AG08395 (cell line): Measurements from ENCODE around the gene CTRB1.
"Not testable (repeated sequence)": the region's sequence is repeated elsewhere in the genome, so short reads cannot be mapped to it uniquely, and the experiment has no call there.

Experiments used
- DNase-seq: peaks from one replicate; pipeline ENCODE4 v3.0.0; 2012; ENCODE audit warnings: mixed read lengths, low spot score

Gene CTRB1

DNA sequence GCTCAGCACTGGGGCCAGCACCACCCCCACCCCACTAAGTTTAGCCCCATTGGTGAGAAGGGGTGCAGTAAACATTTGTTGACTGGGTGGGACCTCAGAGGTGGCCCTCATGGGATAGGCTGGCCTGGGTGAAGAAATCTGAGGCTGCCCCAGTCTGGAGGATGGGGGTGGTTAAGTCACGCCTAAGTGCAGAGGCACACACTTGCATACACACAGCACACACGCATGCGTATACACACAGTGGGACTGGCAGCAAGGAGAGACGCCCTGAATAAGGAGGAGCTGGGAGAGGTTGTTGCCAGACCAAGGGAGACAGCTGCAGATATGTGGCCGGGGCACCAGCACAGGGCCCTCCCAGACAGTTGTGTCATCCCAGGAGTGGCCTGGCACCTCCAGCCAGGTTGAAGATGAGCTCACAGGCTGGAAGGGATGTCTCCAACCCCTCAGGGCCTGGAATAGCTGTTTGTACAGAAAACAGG, 35.6 kb downstream of the CTRB1 start:
- peak; percentile 96 for DNase-seq

GRCh38 chr16:75256059-75256571, 37.3 kb downstream of the CTRB1 start:
- peak; percentile 44 for DNase-seq

- peak; percentile 90 for DNase-seq
Measured at GRCh38 chr16:75256696-75257343, 38.0 kb downstream of the CTRB1 start.

DNA sequence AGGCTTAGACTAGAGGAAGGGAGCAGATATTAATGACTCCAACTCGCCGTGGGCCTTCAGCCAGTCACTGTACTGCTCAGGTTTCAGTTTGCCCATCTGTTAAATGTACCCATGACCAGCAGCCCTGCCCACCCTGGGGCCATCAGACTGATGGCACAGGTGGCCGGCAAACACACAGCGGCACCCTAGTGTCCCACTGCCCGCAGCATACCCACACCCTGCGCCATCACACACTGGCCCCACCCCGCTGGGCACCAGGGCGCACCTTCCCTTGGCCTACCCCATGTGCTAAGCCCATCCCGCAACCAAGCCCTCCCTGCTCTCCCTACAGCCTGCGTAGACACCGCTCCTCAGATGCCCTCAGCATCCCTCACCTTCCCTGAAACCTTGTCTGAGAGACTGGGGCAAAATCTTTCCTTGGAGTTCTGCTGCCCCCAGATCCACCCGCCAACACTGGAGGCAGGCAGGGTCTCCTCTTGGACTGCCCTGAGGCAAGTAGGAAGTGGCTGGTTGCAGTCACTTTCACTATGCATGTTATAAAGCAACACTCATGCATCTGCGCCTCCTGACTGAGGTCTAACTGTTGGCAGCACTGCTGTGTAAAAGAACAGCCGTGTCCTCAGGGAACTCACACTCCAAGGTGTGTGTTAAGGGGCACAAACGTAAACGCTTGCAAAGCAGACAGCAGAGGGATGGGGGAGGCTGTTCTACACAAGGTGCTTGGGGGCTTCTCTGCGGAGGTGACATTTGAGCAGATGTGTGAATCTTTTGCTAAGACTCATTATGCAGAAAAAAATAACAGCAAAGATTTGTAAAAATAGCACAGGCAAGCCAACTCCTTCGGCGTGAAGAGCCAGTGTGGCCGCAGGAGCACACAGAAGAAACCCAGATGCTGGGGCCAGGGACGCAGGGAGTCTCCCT, 39.4 kb downstream of the CTRB1 start:
- no peak for DNase-seq

GRCh38 chr16:75258807-75259141, 40.0 kb downstream of the CTRB1 start:
- DNase-seq, result no peak

DNA sequence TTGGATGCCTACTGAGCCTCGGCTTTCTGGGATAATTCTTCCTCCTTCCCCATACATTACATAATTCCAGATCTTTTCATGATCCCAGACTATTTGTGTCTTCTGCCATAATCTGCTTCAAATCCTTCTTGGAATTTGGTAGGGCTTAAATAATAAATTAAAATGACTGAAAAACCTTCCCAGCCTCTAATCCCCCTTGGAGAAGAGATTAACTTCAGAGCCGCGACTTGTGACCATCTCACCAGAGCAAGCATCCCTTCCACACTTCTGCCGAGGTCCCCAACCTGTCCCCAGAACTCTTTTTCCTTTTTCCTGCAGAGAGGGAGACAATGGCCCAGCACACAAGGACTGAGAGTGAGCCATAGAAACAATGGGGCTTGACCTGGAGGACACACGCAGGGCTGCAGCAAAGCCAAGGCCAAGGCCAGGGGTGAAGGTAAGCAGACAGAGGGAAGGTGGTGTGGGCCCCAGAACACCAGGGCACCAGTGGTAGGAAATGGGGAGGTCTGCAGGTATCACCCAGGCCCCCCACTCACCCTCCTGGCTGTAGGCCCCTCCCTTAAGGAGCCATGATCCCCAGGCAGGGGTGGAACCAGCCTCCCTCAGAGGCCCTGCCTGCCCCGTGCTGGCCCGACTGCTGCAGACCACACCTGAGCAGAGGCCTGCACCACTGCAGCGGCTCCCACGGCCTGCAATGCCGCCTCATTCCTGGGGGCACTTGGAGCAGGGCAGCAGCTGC, 42.2 kb downstream of the CTRB1 start:
- DNase-seq, result no peak

DNA sequence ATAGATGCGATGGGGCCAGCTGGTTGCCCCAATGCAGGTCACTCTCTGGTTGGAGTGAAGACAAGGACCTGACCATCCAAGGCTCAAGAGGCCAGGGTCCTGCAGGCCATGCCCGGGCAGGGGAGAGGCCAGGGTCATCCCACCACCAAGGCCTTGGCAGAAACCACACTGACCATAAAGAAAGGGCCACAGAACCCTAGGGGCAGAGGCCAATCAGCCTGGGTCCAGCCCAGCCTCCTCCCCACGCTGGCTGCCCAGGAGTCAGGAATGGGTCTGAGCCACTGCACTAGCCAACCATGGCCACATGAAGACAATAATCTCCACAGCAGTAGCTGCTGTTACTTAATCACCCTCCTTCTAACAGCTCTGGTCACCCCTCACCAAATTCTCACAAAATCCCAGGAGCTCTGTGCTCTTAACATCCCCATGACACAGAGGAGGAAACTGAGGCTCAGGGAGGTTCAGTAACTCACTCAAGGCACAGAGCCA, 42.8 kb downstream of the CTRB1 start:
- DNase-seq, result no peak

DNA sequence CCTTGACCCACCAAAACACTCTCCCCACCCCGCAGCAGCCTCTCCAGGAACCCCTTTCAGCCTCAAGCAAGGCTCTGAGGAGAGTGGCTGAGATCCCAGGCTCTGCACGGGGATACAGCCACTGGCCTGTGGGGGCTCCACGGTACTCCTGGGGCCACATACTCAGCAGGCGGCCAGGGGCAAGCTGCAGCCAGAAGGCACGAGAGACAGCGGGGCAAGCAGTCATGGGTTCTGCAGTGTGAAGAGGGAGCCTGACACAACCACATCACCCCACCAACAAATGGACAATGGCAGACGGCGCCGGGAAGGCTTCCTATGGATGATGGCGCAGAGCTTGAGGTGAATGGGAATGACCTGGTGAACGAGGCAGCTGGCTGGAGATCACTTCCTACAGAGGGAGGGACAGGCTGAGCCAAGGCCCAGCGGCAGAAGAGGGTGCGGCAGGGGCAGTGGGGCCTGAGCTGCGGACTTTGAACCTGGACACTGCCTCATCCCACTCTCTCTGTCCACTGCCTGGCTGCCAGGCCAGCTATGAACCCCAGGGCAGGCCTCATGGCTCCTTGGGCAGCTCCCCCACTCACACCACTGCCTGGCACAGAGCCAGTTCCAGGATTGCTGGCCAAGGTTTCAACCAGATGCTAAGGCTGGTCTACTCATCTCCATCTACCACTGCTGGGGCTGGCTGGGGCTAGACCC, 43.5 kb downstream of the CTRB1 start:
- DNase-seq, result no peak

GRCh38 chr16:75262800-75263127, 44.0 kb downstream of the CTRB1 start:
- DNase-seq, result no peak

DNA sequence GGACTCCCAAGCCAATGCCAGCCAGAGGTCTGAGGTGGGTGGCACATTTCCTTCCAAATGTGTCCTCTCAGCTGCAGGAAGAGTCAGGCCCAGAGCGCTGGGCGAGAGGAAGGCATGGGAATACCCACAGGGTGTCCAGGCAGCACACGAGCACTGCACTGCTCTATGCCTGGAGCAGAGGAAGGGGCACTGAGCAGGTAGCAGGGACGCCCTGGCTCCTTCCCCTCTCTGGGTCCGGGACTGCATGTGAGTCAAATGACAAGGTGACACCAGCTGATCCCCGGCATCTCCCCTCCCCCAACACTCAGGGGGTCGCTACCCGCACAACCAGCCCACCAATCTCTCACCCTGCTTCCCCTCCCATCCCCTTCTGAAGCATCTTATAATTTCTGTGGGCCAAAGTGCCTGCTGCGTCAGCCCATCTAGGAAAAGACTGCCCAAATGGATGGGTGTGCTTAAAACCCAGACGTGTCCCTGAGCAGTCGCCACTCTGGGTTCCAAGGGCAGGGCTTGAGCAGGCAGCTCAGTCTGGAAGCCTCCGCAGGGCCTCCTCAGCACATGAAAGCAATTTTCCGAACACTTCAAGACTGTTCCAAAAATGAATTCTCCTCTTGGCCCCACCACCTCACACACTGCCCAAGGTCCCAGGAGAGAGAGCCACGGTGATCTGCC, 44.6 kb downstream of the CTRB1 start:
- DNase-seq, result no peak

GRCh38 chr16:75263963-75264445, 45.2 kb downstream of the CTRB1 start:
- peak; percentile 64 for DNase-seq

DNA sequence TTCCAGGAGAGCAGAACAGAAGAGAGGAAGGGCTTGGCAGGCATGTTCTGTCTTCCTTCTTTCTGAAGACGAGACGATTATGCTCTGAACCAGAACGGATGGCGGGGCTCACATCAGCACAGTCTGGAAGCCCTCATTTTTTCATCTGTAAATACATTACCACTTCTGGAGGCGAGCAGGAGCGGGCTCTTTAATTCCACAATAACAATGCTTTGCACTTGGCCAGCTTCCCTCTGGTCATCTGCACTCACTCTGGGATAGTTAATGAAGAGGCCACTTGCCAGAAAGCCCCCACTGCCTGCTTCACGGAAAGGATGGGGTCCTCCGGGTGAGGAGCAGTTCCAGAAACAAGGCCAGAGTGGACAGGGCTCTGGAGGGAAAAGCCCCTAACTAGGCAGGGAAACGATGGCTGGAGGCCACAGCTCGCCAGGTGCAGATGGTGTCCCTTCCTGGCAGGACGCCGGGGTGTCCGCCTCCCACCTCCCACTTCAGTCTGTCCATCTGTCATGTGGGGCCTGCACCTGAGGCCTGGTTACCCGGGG, 45.7 kb downstream of the CTRB1 start:
- DNase-seq, result no peak

GRCh38 chr16:75264999-75265910, 46.5 kb downstream of the CTRB1 start:
- DNase-seq, result peak; percentile 54

DNA sequence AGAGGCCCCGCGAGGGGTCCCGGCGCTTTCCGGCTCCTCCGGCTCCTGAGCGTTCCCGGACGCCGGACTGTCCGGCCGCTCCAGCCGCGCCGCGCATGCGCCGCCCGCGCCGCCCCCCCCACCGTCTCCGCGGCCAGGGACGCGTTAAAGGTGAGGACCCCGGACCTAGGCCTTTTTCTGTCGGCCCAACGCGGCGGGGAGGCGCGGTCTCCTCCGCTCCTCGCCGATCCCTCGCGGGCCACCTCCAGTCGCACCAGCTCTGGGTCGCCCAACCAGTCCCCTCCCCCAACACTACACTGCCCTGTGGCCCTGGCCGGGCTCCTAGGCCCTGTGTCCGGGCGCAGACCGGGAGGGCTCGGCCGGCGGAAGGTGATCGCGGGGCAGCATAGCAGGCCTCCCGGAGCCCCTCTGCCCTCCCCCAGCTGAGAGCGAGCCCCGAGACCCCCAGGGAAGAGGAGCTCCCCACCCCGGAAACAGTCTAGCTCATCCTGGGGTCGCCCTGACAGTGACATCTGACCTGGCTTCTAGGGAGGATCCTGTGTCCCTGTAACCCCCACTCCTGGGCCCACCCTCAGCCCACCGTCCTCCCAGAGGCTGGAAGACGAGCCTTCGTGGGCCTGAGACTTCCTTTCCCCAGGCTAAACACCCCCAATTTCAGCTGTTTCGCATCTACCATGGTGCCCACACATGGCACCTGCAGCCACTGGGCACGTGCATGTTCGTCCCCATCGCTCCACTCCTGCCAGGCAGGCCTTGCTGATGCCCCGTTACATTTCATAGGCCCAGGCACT, 47.3 kb downstream of the CTRB1 start:
- peak; percentile 96 for DNase-seq

DNA sequence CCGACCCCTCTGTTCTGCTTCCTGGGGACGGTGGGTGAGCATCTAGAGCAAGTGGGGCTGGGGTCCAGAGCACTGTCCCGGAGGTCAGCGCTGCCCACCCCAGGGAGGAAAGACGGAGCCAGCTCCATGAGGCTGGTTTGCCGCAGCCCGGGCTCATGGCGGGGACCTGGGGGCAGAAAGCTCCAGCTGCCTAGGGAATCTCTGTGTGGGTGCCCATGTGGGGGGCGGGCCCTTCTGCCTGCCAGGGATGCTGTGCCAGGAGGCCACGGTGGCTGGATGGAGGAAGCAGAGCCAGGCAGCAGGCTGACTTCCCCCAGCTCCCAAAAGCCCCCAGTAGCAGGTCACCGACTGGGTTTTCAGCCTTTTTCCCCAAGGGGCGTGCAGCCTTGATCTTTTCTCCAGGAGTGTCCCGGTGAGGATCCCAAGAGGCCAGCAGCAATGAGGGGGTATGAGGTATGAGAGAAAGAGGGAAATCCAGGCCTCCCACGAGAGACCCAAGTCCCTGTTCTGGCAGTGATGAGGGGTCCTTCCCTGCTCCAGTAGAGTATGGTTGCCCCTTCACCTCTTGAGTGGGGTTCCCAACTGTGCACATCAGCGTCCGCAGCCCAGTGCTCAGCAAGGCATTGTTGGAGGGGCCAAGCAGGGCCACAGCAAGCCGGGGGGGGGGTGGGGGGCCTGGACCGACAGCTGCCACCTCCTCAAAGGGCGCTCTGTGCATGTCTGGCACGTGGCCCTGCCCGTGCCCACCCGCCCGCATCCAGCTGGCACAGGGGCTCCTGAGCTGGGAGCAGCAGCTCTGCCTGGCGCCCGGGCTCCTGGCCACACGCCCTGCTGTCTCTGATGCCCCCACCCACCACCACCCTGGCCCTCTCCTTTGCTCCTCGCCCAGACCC, 48.2 kb downstream of the CTRB1 start:
- no peak for DNase-seq

- DNase-seq, result peak; percentile 42
Measured at GRCh38 chr16:75267631-75268264, 49.0 kb downstream of the CTRB1 start.

- not testable (repeated sequence) for DNase-seq
Measured at GRCh38 chr16:75269358-75269757, 50.6 kb downstream of the CTRB1 start.
